Measurements from ENCODE around the gene PAX5. TPM values are rescaled to one million over a fixed set of nuclear protein-coding genes. Genes with fewer than 3 reads are reported as not detected.

PAX5 gene
- total and polyA plus RNA-seq, 4 donors = 0.08 to 2.3 (median 0.40) TPM

DNA sequence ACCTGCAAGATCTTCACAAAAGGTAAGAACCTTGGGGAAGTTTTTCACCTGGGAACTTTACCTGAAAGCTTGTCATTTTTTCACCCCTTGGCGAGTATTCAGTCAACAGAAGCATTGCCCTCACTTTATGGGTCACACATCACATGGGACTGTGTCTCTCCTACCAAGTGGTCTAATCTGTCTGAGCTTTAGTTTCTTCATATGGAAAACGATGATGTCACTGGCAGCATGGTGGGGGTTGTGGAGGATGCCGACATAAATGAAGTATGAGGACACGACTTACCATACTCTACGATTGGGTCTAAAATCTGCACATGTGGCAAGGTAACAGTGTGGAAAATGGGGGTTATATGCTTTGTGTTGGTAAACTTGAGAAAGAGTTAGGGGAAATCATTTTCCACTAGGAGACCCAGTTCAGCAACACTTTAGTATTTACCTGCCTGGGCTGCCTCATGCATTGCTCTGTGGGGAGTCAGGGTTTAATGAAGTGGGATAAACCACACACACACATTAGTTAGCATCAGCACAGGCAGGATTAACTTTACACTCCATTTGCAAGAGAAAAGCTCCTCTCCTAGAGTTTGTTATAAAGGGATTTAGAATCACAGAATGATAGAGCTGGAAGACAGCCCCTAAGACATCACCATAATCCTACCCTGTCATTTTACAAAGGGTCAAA is 19.8 kb upstream of the PAX5 start:
- H3K4me1 ChIP-seq (ENCODE audit: control insufficient read depth in 5 of 5, insufficient read depth in 5 of 5, low read length in 5 of 5) = no peaks in the 10 kb centered on the region
- H3K27ac ChIP-seq (ENCODE audit: low read depth in 1 of 2, low read length in 1 of 2) = no peak overlapping the region
- H3K9me3 ChIP-seq (ENCODE audit: control insufficient read depth in 4 of 4, insufficient read depth in 3 of 4, low read length in 3 of 4) = peaks cover 0 to 1% (median 0%) of the 10 kb centered on the region in 4 donors
- H3K9ac ChIP-seq (ENCODE audit: insufficient read depth in 1 of 2, low read length in 2 of 2) = no peak overlapping the region
- TF ChIP-seq, protein P1, sequence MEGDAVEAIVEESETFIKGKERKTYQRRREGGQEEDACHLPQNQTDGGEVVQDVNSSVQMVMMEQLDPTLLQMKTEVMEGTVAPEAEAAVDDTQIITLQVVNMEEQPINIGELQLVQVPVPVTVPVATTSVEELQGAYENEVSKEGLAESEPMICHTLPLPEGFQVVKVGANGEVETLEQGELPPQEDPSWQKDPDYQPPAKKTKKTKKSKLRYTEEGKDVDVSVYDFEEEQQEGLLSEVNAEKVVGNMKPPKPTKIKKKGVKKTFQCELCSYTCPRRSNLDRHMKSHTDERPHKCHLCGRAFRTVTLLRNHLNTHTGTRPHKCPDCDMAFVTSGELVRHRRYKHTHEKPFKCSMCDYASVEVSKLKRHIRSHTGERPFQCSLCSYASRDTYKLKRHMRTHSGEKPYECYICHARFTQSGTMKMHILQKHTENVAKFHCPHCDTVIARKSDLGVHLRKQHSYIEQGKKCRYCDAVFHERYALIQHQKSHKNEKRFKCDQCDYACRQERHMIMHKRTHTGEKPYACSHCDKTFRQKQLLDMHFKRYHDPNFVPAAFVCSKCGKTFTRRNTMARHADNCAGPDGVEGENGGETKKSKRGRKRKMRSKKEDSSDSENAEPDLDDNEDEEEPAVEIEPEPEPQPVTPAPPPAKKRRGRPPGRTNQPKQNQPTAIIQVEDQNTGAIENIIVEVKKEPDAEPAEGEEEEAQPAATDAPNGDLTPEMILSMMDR (IDR thresholded peaks at IDR 0.05; ENCODE audit: control extremely low read depth, extremely low read depth) = no peak
- no peak for ATAC-seq (ENCODE audit: insufficient read depth, low FRiP score)
- H3K27me3 ChIP-seq (ENCODE audit: control insufficient read depth in 3 of 3, insufficient read depth in 3 of 3, low read length in 2 of 3) = peaks cover 4 to 68% (median 14%) of the 10 kb centered on the region in 3 donors
- no peak for DNase-seq
- 51 to 63% methylated on average over 5 of the region's 5 CpGs for WGBS, 2 donors
- no peak overlapping the region for H3K4me3 ChIP-seq
- no peaks in the 10 kb centered on the region for H3K36me3 ChIP-seq (ENCODE audit: control insufficient read depth in 4 of 4, insufficient read depth in 4 of 4, low read length in 4 of 4)

DNA sequence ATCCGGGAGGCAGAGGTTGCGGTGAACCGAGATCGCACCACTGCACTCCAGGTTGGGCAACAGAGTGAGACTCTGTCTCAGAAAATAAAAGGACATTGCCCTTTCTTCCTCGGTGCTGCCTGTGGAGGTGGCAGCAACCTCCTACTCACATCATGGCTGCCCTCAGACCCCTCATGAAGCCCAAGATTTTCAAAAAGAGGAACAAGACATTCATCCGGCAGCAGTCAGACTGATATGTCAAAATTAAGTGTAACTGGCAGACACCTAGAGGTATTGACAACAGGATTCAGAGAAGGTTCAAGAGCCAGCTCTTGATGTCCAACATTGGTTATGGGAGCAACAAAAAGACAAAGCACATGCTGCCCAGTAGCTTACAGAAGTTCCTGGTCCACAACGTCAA is 12.6 kb upstream of the PAX5 start:
- Histone ChIP-seq H3K9me3 (ENCODE audit: control insufficient read depth in 4 of 4, insufficient read depth in 3 of 4, low read length in 3 of 4) (no peaks in the 10 kb centered on the region), H3K27me3 (ENCODE audit: control insufficient read depth in 3 of 3, insufficient read depth in 3 of 3, low read length in 2 of 3) (peaks cover 0 to 74% (median 38%) of the 10 kb centered on the region in 3 donors), H3K27ac (ENCODE audit: low read depth in 1 of 2, low read length in 1 of 2) (no peak overlapping the region), H3K4me1 (ENCODE audit: control insufficient read depth in 5 of 5, insufficient read depth in 5 of 5, low read length in 5 of 5) (no peaks in the 10 kb centered on the region), H3K9ac (ENCODE audit: insufficient read depth in 1 of 2, low read length in 2 of 2) (no peak overlapping the region), H3K36me3 (ENCODE audit: control insufficient read depth in 4 of 4, insufficient read depth in 4 of 4, low read length in 4 of 4) (no peaks in the 10 kb centered on the region), H3K4me3 (no peak overlapping the region)
- 65 to 74% methylated on average over 7 of the region's 7 CpGs for WGBS, 2 donors
- TF ChIP-seq, protein P1 (IDR thresholded peaks at IDR 0.05; ENCODE audit: control extremely low read depth, extremely low read depth) = no peak
- ATAC-seq (ENCODE audit: insufficient read depth, low FRiP score) (no peak), DNase-seq (no peak)

- 78 to 79% methylated on average over 2 to 3 of the region's 3 CpGs for WGBS, 2 donors
- TF ChIP-seq, protein P1 (IDR thresholded peaks at IDR 0.05; ENCODE audit: control extremely low read depth, extremely low read depth) = no peak
- Histone ChIP-seq H3K36me3 (ENCODE audit: control insufficient read depth in 4 of 4, insufficient read depth in 4 of 4, low read length in 4 of 4) (no peaks in the 10 kb centered on the region), H3K9me3 (ENCODE audit: control insufficient read depth in 4 of 4, insufficient read depth in 3 of 4, low read length in 3 of 4) (peaks cover 0 to 4% (median 0%) of the 10 kb centered on the region in 4 donors), H3K27ac (ENCODE audit: low read depth in 1 of 2, low read length in 1 of 2) (no peak overlapping the region), H3K9ac (ENCODE audit: insufficient read depth in 1 of 2, low read length in 2 of 2) (no peak overlapping the region), H3K4me1 (ENCODE audit: control insufficient read depth in 5 of 5, insufficient read depth in 5 of 5, low read length in 5 of 5) (peaks cover 0 to 7% (median 2%) of the 10 kb centered on the region in 5 donors), H3K4me3 (no peak overlapping the region), H3K27me3 (ENCODE audit: control insufficient read depth in 3 of 3, insufficient read depth in 3 of 3, low read length in 2 of 3) (peaks cover 0 to 88% (median 70%) of the 10 kb centered on the region in 3 donors)
- ATAC-seq (ENCODE audit: insufficient read depth, low FRiP score) = no peak
- DNase-seq = no peak
Observed at GRCh38 chr9:37042421-37042820, 8.4 kb upstream of the PAX5 start.
